Activated naive CD4-positive, alpha-beta T cell treated with anti-CD3 and anti-CD28 coated beads for 36 hours (primary cell): ENCODE measurements around the gene RPGR. TPM values are rescaled to one million over a fixed set of nuclear protein-coding genes. Genes with fewer than 3 reads are reported as not detected.

Experiments used
- CTCF ChIA-PET: fragments of 350-600 bp; sonication (Branson Sonifier 250); formaldehyde crosslinking; loops from one replicate; lab custom pipeline; 2021; ENCODE audit warnings: antibody characterized with exemption; lab: Charles Lee
- DNase-seq: peaks from one replicate; pipeline ENCODE4 v3.0.0-alpha.2; 2020
- H3K27ac Mint-ChIP-seq: one replicate; pipeline ENCODE4 v1.8.0; 2021; ENCODE audit warnings: mild to moderate bottlenecking, mixed read lengths
- H3K27me3 Mint-ChIP-seq: one replicate; pipeline ENCODE4 v1.8.0; 2021; ENCODE audit warnings: low read depth, mixed read lengths
- H3K36me3 Mint-ChIP-seq: one replicate; pipeline ENCODE4 v1.8.0; 2021; ENCODE audit warnings: low read depth, mixed read lengths
- H3K4me1 Mint-ChIP-seq: one replicate; pipeline ENCODE4 v1.8.0; 2021; ENCODE audit warnings: low read depth, mixed read lengths
- H3K4me3 Mint-ChIP-seq: one replicate; pipeline ENCODE4 v1.8.0; 2021; ENCODE audit warnings: mild to moderate bottlenecking, moderate library complexity, mixed read lengths
- H3K9me3 Mint-ChIP-seq: one replicate; pipeline ENCODE4 v1.8.0; 2021; ENCODE audit warnings: mixed read lengths
- intact Hi-C: fragments of 100-400 bp; cut with micrococcal nuclease; formaldehyde crosslinking; loops from one replicate; pipeline ENCODE4 v1.15.1; 2023
- total RNA-seq, 2 experiments: library from RNA; stranded (reverse); gene quantifications; one replicate each; pipeline ENCODE4 v1.2.3, GENCODE V29; 2021

Gene RPGR
- total RNA-seq, 2 experiments from 2014 or later = 6.5 to 7.4 TPM

DNA sequence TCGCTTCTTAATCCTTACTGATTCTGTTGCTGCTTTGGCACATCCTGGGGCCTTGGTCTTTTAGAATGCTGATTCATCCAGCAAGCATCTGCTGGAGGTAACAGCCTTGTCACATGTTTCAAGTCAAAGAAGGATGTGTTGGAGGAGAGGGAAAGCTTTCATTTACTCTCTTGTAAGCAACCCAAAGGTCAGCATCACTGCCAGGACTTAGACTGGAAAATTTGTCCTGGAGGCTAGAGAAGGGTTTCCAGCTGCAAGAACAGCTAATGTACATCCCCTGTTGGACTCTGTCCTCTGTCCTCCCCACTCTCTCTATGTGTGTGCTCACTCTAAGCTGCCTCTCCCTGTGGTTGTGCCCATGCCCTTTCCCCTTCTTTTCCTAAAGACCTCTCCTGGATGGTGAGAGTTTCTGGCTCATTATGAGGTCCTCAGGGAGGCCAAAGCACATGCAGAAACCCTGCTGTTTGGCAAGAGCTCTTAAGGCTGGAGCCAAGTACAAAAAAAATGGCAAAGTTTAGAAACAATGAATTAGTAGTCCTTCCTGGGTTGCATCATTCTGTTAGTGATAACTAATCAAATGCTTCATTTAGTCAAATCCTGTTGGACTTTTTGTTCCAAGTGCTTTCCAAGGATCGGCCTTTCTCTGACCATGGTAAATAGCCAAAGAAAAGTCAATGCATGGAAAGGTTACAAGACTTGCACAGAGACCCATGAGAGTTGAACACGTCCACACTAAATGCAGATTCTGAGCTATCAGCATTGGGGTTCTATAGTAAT is 93.2 kb downstream of the RPGR start:
- Mint-ChIP-seq H3K36me3 (no peaks in the 10 kb centered on the region), H3K27me3 (peaks cover 5% of the 10 kb centered on the region), H3K27ac (no peak overlapping the region), H3K9me3 (no peaks in the 10 kb centered on the region), H3K4me3 (no peak overlapping the region), H3K4me1 (no peaks in the 10 kb centered on the region)
- CTCF ChIA-PET = no interaction called here
- intact Hi-C loops = no loop called here
- no peak for DNase-seq

DNA sequence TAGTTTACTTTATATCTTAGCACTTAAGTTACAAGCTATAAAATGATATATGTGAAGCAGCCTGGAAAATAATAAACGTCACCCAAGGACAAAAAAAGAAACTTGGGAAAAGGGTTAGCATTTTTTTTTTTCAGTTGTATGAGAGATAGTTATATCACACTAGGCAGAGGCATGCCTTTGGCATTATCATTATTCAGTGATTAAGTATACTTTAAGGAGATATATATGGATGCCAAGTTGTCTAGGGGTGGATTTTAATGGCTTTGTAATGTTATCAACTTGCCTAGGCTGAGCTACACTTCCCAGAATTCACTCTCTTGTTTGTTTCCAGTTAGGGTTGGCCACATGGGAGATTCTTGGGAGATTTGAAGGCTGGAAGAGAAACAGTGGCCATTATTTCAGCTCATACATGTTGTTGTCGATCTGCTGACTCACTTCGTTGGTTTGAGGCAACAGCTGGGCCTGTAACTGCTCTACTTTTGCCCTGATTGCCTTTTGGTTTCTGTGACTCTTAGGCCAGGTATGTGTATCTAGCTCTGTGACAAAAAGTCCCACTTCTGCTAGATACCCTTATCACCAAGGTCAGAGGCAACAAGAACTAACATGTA is 95.1 kb downstream of the RPGR start:
- no peak for DNase-seq
- Mint-ChIP-seq H3K27me3 (peaks cover 3% of the 10 kb centered on the region), H3K4me3 (no peak overlapping the region), H3K9me3 (no peaks in the 10 kb centered on the region), H3K27ac (no peak overlapping the region), H3K36me3 (no peaks in the 10 kb centered on the region), H3K4me1 (no peaks in the 10 kb centered on the region)
- intact Hi-C loops = no loop called here
- CTCF ChIA-PET = no interaction called here

DNA sequence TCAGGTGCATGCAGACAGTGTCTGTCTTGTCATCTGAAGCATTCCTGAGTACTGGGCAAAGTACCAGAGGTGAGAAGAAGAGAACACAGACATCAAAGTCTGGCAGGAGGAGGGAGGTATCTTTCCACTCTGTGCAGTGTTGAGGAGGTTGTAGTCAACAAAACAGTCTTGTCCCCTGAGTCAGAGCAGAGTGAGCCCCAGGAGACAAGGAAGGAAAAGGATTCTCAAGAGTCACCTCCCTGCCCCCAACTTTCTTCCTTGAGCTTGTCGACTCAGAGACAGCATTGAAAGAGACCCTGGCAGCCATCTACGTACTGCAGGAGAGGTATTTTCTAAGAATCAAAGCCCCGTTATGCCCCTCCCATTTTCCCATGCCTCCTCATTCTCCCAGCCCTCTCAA is 102.2 kb downstream of the RPGR start:
- H3K27me3 Mint-ChIP-seq = peaks cover 15% of the 10 kb centered on the region
- CTCF ChIA-PET = no interaction called here
- no peaks in the 10 kb centered on the region for H3K36me3 Mint-ChIP-seq
- H3K4me3 Mint-ChIP-seq = no peak overlapping the region
- no peak overlapping the region for H3K27ac Mint-ChIP-seq
- no peaks in the 10 kb centered on the region for H3K4me1 Mint-ChIP-seq
- no peaks in the 10 kb centered on the region for H3K9me3 Mint-ChIP-seq
- intact Hi-C loops = no loop called here
- no peak for DNase-seq

DNA sequence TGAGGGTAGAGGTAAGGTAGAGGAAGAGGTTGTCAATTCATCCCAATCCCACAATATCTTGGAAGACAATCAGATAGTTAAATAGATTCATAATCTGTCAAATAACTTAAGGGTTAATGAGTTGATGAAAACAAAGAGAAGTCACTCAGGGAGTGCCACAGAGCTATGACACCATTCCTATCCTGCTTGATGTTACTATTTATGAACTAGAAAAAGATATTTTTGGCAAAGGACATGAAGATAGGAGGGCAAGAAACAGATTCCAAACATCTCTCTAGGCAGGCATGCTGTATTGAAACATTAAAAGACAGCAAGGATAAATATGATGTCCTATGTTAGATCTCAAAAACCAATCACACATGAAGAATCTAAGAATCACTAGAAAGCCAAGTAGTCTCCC is 103.1 kb downstream of the RPGR start:
- CTCF ChIA-PET = no interaction called here
- Mint-ChIP-seq H3K4me3 (no peak overlapping the region), H3K4me1 (no peaks in the 10 kb centered on the region), H3K27ac (no peak overlapping the region), H3K36me3 (no peaks in the 10 kb centered on the region), H3K27me3 (peaks cover 19% of the 10 kb centered on the region), H3K9me3 (no peaks in the 10 kb centered on the region)
- DNase-seq = no peak
- intact Hi-C loops = no loop called here

GRCh38 chrX:38221391-38221929 is 105.8 kb downstream of the RPGR start:
- intact Hi-C loops = no loop called here
- DNase-seq = no peak
- Mint-ChIP-seq H3K9me3 (no peaks in the 10 kb centered on the region), H3K4me3 (peak overlapping the region; percentile 18), H3K27me3 (peaks cover 22% of the 10 kb centered on the region), H3K36me3 (no peaks in the 10 kb centered on the region), H3K27ac (no peak overlapping the region), H3K4me1 (no peaks in the 10 kb centered on the region)
- CTCF ChIA-PET = no interaction called here

GRCh38 chrX:38220415-38221390 is 106.6 kb downstream of the RPGR start, which contains the start of gene SRPX:
TSS of gene SRPX (minus strand) at chrX:38220871. CDS start at chrX:38220792, 79 bp downstream.
- H3K9me3 Mint-ChIP-seq = no peaks in the 10 kb centered on the region
- intact Hi-C loops = loop anchor here (1.0 kb wide), 1 partner anchor 107 kb away; the partner anchor contains the start of gene RPGR
- CTCF ChIA-PET = interaction anchor here (1.4 to 2.0 kb wide), 2 partner anchors 54 to 107 kb away, joined by 4 to 8 read pairs; partner anchors contain the start of gene RPGR
- H3K4me3 Mint-ChIP-seq = peak within 1 kb of the TSS; percentile 24
- peaks cover 22% of the 10 kb centered on the region for H3K27me3 Mint-ChIP-seq
- no peak for DNase-seq
- H3K4me1 Mint-ChIP-seq = no peaks in the 10 kb centered on the region
- H3K36me3 Mint-ChIP-seq = no peaks in the 10 kb centered on the region
- no peak within 1 kb of the TSS for H3K27ac Mint-ChIP-seq

GRCh38 chrX:38220024-38220414 is 107.3 kb downstream of the RPGR start:
- Mint-ChIP-seq H3K4me1 (no peaks in the 10 kb centered on the region), H3K27me3 (peaks cover 22% of the 10 kb centered on the region), H3K4me3 (peak overlapping the region; percentile 24), H3K9me3 (no peaks in the 10 kb centered on the region), H3K36me3 (no peaks in the 10 kb centered on the region), H3K27ac (no peak overlapping the region)
- CTCF ChIA-PET = interaction anchor here (1.4 to 2.0 kb wide), 2 partner anchors 54 to 107 kb away, joined by 4 to 8 read pairs; partner anchors contain the start of gene RPGR
- peak; percentile 35 for DNase-seq
- intact Hi-C loops = loop anchor here (1.0 kb wide), 1 partner anchor 107 kb away; the partner anchor contains the start of gene RPGR

Other genes starting within 250 kb of the RPGR start
- gene SRPX, start 106.6 kb downstream of the RPGR start, total RNA-seq = not detected
- gene OTC, start 25.1 kb upstream of the RPGR start, total RNA-seq = not detected
- 1 to 10 TPM; 1.8 to 1.9 TPM for gene TSPAN7, start 234.0 kb upstream of the RPGR start, total RNA-seq